Ishikawa (cell line): ENCODE results near the gene TBX1.

Experiments used
- CREB1 ChIP-seq: IDR thresholded peaks from 2 replicates; pipeline ENCODE4 v1.6.1; 2012; ENCODE audit warnings: low read depth
- EP300 ChIP-seq: IDR thresholded peaks from 2 replicates; pipeline ENCODE4 v1.6.1; 2012; ENCODE audit warnings: borderline replicate concordance
- REST ChIP-seq: IDR thresholded peaks from 2 replicates; pipeline ENCODE4 v1.6.1; 2012; ENCODE audit warnings: low read depth, mild to moderate bottlenecking
- USF1 ChIP-seq: IDR thresholded peaks from 2 replicates; pipeline ENCODE4 v1.6.1; 2012

- no peak for TF ChIP-seq EP300
- TF ChIP-seq CREB1: no peak
- TF ChIP-seq USF1: no peak
- TF ChIP-seq REST: no peak
Observed at GRCh38 chr22:19763458-19764298, 3.1 kb downstream of the TBX1 start.
